AG04450 (cell line): ENCODE results near the gene PXDN. TPM values are rescaled to one million over a fixed set of nuclear protein-coding genes. Genes with fewer than 3 reads are reported as not detected.

Experiments used
- CTCF ChIA-PET: fragments of 300-600, 350-600 bp; formaldehyde crosslinking; extraction: SDS; loops from one replicate; lab custom pipeline; 2022; ENCODE audit warnings: antibody characterized with exemption, inconsistent platforms; lab: Charles Lee
- POLR2A ChIA-PET: fragments of 350-600 bp; formaldehyde crosslinking; extraction: SDS; loops from one replicate; lab custom pipeline; 2021; ENCODE audit warnings: antibody characterized with exemption, inconsistent platforms; lab: Yijun Ruan, JAX
- DNase-seq: peaks from one replicate; pipeline ENCODE4 v3.0.0-alpha.2; 2011; ENCODE audit warnings: low read depth, low spot score
- H3K27ac ChIP-seq: one replicate; pipeline ENCODE4 v1.5.1; 2012; ENCODE audit warnings: low read depth, low read length, control low read depth
- H3K27me3 ChIP-seq: one replicate; pipeline ENCODE4 v1.6.0; 2012; ENCODE audit warnings: low read length; ENCODE audit not compliant: control insufficient read depth, insufficient read depth
- H3K4me3 ChIP-seq: 2 replicates; pipeline ENCODE4 v1.5.1; 2011; ENCODE audit warnings: mild to moderate bottlenecking, low read depth, low read length, control low read depth
- H3K9me3 ChIP-seq: 2 replicates; pipeline ENCODE4 v1.5.1; 2012; ENCODE audit warnings: low read length; ENCODE audit not compliant: control insufficient read depth, insufficient read depth
- CTCF ChIP-seq: IDR thresholded peaks from 2 replicates; pipeline ENCODE4 v1.5.1; 2011; ENCODE audit warnings: low read depth, low read length, control low read depth, inconsistent platforms
- polyA plus RNA-seq: library from polyadenylated mRNA; depleted of rRNA; stranded (reverse); fragments of >200 nt; gene quantifications from 2 replicates; pipeline ENCODE4 v1.2.3, GENCODE V29; 2011

The PXDN gene
- polyA plus RNA-seq, 1 experiment, result 271 TPM

DNA sequence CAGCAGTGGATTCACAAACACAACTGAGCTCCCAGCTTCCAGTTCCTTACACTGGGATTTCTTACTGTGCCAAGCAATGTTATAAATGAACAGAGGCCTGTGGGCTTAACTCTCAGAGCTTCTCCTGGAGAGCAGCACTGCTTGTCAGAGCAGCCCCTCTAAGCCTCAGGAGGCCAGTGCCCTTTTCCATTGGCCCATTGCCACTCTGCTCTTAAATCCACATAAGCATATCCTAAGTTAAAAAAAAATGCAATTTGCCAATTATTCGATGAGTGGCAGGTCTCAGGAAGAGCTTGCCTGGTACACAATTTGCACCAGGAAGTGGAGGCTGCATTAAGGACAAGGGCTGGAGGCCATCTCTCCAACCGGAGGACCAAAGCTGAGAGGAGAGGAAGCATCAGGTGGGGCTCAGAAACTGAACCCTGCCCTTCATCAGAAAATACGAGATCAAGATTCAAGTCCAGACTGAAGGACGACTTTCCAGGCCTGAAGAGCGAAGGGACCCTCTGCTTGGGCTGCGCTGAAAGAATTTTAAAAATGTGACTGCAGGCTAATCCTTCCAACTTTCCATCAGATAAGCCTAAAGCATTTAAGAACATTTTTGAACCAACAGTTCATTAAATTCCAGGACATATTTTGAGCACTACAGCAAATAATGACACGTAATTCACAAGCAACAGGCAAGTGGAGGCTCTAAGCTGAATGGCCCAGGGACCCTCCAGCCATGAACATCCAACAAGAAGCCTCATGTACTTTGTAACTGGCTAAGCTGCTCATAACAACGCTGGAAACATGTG is 28.4 kb upstream of the PXDN start:
- ChIA-PET CTCF (interaction anchor here (1.5 to 1.6 kb wide), 2 partner anchors 15 to 22 kb away, joined by 3 to 5 read pairs; no protein-coding TSS in a partner anchor), POLR2A (no interaction called here)
- Histone ChIP-seq H3K9me3 (no peaks in the 10 kb centered on the region; the same call in 1 of the 2 replicates), H3K4me3 (no peak overlapping the region), H3K27ac (no peak overlapping the region), H3K27me3 (peaks cover 6% of the 10 kb centered on the region)
- TF ChIP-seq CTCF, result no peak
- no peak for DNase-seq

GRCh38 chr2:1771626-1772280 is 27.4 kb upstream of the PXDN start:
- DNase-seq, result no peak
- peaks cover 3% of the 10 kb centered on the region for H3K27me3 ChIP-seq
- no peaks in the 10 kb centered on the region; the same call in 1 of the 2 replicates for H3K9me3 ChIP-seq
- CTCF ChIA-PET, result interaction anchor here (0.8 kb wide), 1 partner anchor 21 kb away, joined by 3 read pairs; no protein-coding TSS in a partner anchor
- no peak for TF ChIP-seq CTCF
- H3K4me3 ChIP-seq, result no peak overlapping the region
- no peak overlapping the region for H3K27ac ChIP-seq
- POLR2A ChIA-PET, result no interaction called here

DNA sequence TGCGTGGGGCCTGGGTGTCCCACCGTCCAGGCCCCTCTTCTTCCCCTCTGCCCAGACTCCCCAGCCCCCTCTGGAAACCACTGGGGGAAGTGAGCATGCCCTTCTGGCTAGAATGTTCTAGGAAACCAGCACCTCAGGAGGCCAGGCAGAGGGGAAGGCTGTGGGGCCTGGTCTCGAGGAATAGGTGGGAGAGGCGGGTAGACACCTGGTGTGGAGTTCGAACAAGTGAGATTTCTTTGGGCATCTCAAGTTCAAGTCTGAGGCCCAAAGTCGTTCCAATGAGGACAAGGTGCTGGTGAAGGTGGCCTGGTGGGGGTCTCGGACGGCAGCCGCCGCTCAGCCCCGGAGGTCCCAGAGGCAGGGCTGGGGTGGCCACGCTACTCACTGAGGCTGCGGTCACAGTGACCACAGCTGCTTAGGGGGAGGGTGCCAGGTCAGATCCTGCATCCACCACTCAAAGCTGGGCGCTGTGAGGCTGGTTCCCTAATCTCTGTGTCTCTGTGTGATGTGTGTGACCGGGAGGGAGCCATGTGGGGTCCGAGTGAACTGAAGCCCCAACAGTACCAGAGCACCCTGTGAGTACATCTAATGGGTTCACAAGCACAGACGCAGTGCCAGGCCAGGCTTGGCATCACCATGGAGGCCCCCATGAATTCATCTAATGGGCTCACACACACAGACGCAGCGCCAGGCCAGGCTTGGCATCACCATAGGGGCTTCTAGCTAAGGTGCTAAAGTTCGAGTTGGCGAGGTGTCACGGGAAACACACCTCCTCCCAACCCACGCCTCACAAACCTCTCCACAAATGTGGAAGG is 26.5 kb upstream of the PXDN start:
- Histone ChIP-seq H3K4me3 (no peak overlapping the region), H3K27me3 (peaks cover 12% of the 10 kb centered on the region), H3K9me3 (no peaks in the 10 kb centered on the region; the same call in 1 of the 2 replicates), H3K27ac (no peak overlapping the region)
- DNase-seq, result no peak
- ChIA-PET CTCF (interaction anchor here (0.6 to 3.1 kb wide), 14 partner anchors 8 to 219 kb away, joined by 3 to 18 read pairs (median 6); no protein-coding TSS in a partner anchor), POLR2A (no interaction called here)
- no peak for TF ChIP-seq CTCF

GRCh38 chr2:1769703-1770422 is 25.5 kb upstream of the PXDN start:
- DNase-seq, result no peak
- peaks cover 12% of the 10 kb centered on the region for H3K27me3 ChIP-seq
- H3K9me3 ChIP-seq, result no peaks in the 10 kb centered on the region; the same call in 1 of the 2 replicates
- CTCF ChIA-PET, result interaction anchor here (0.7 to 3.2 kb wide), 27 partner anchors 9 to 218 kb away, joined by 3 to 18 read pairs (median 5); no protein-coding TSS in a partner anchor
- no peak overlapping the region for H3K4me3 ChIP-seq
- TF ChIP-seq CTCF, result peak; percentile 85
- POLR2A ChIA-PET, result no interaction called here
- no peak overlapping the region for H3K27ac ChIP-seq
